CD14-positive monocyte (primary cell): Measurements from ENCODE around the gene QPCTL. TPM values are rescaled to one million over a fixed set of nuclear protein-coding genes. Genes with fewer than 3 reads are reported as not detected.
A peak's percentile ranks its signal among the peaks of the same experiment; 100 is the strongest.

Experiments
- DNase-seq, 3 donors: peaks; one replicate each; pipeline ENCODE4 v3.0.0-alpha.2; 2011 to 2022
- H2AFZ ChIP-seq: 2 replicates; pipeline ENCODE4 v1.6.0; 2012; ENCODE audit warnings: mild to moderate bottlenecking, low read depth, low read length, inconsistent platforms; ENCODE audit not compliant: insufficient read depth, poor library complexity, severe bottlenecking
- H3K27ac ChIP-seq, 2 donors: 1 replicate in 1 of 2; 2 replicates in 1 of 2; pipeline ENCODE4 v1.5.1; 2012 to 2013; ENCODE audit warnings: low read length in 2 of 2, control low read depth in 1 of 2, inconsistent platforms in 1 of 2, low read depth in 1 of 2, mild to moderate bottlenecking in 1 of 2
- H3K27me3 ChIP-seq, 2 donors: one replicate each; pipeline versions ENCODE4 v1.6.0 to v1.6.1; 2011 to 2013; ENCODE audit warnings: low read length in 2 of 2; ENCODE audit not compliant: control insufficient read depth in 2 of 2, insufficient read depth in 2 of 2
- H3K36me3 ChIP-seq, 2 donors: replicated peaks in 1 of 2; 1 replicate in 1 of 2; 2 replicates in 1 of 2; pipeline versions ENCODE4 v1.5.1 to v1.6.1; 2012 to 2013; ENCODE audit warnings: low read length in 2 of 2, control low read depth in 1 of 2, inconsistent platforms in 1 of 2, mild to moderate bottlenecking in 1 of 2; ENCODE audit not compliant: insufficient read depth in 2 of 2, control insufficient read depth in 1 of 2
- H3K4me1 ChIP-seq, 2 donors: 1 replicate in 1 of 2; 2 replicates in 1 of 2; pipeline versions ENCODE4 v1.5.1 to v1.6.1; 2012 to 2013; ENCODE audit warnings: low read length in 2 of 2, control low read depth in 1 of 2, inconsistent platforms in 1 of 2, mild to moderate bottlenecking in 1 of 2, moderate library complexity in 1 of 2; ENCODE audit not compliant: insufficient read depth in 2 of 2, control insufficient read depth in 1 of 2
- H3K4me2 ChIP-seq: replicated peaks from 2 replicates; pipeline ENCODE3; 2012; ENCODE audit warnings: low read length, moderate library complexity, mild to moderate bottlenecking; ENCODE audit not compliant: poor library complexity, severe bottlenecking; ENCODE audit errors: extremely low read depth
- H3K4me3 ChIP-seq, 3 experiments: fragments of 200-600 bp in 1 of 3; sonication (generic) in 1 of 3; replicated peaks in 1 of 3; 1 replicate in 2 of 3; 2 replicates in 1 of 3; pipeline ENCODE4 v1.5.1; 2011 to 2013; ENCODE audit warnings: low read length in 3 of 3, mild to moderate bottlenecking in 3 of 3, control low read depth in 2 of 3, low read depth in 2 of 3, inconsistent platforms in 1 of 3, moderate library complexity in 1 of 3
- H3K79me2 ChIP-seq: 2 replicates; pipeline ENCODE4 v1.6.0; 2012; ENCODE audit warnings: mild to moderate bottlenecking, control low read depth, inconsistent platforms, low read length, moderate library complexity; ENCODE audit not compliant: insufficient read depth
- H3K9ac ChIP-seq: 2 replicates; pipeline ENCODE4 v1.6.0; 2017; ENCODE audit warnings: low read length, mild to moderate bottlenecking; ENCODE audit not compliant: insufficient read depth, poor library complexity, severe bottlenecking
- H3K9me3 ChIP-seq, 2 donors: replicated peaks in 1 of 2; 1 replicate in 1 of 2; 2 replicates in 1 of 2; pipeline versions ENCODE4 v1.5.1 to v1.6.1; 2012 to 2013; ENCODE audit warnings: low read length in 2 of 2, control low read depth in 1 of 2; ENCODE audit not compliant: control insufficient read depth in 1 of 2, insufficient read depth in 1 of 2
- H4K20me1 ChIP-seq: 2 replicates; pipeline ENCODE4 v1.6.0; 2012; ENCODE audit warnings: mild to moderate bottlenecking, low read length, control low read depth, moderate library complexity; ENCODE audit not compliant: insufficient read depth
- H3K27ac Mint-ChIP-seq, 7 donors: one replicate each; pipeline ENCODE4 v1.8.0; 2020; ENCODE audit warnings: mild to moderate bottlenecking in 7 of 7, mixed read lengths in 7 of 7, moderate library complexity in 6 of 7, inconsistent platforms in 2 of 7
- H3K27me3 Mint-ChIP-seq, 3 donors: one replicate each; pipeline ENCODE4 v1.8.0; 2021 to 2022; ENCODE audit warnings: low read depth in 3 of 3, mild to moderate bottlenecking in 3 of 3, mixed read lengths in 3 of 3, moderate library complexity in 3 of 3, inconsistent platforms in 1 of 3
- H3K36me3 Mint-ChIP-seq, 2 donors: one replicate each; pipeline ENCODE4 v1.8.0; 2020; ENCODE audit warnings: mixed read lengths in 2 of 2, inconsistent platforms in 1 of 2, mild to moderate bottlenecking in 1 of 2
- H3K4me1 Mint-ChIP-seq: one replicate; pipeline ENCODE4 v1.8.0; 2020; ENCODE audit warnings: mild to moderate bottlenecking, mixed read lengths
- H3K4me3 Mint-ChIP-seq, 2 donors: one replicate each; pipeline ENCODE4 v1.8.0; 2020; ENCODE audit warnings: mild to moderate bottlenecking in 2 of 2, mixed read lengths in 2 of 2, moderate library complexity in 1 of 2
- H3K9me3 Mint-ChIP-seq, 7 donors: one replicate each; pipeline ENCODE4 v1.8.0; 2020 to 2022; ENCODE audit warnings: mixed read lengths in 7 of 7, mild to moderate bottlenecking in 6 of 7, moderate library complexity in 6 of 7, inconsistent platforms in 2 of 7
- CTCF ChIP-seq: fragments of 200-600 bp; IDR thresholded peaks from one replicate; pipeline ENCODE4 v1.8.0; 2022; ENCODE audit warnings: antibody characterized with exemption, mild to moderate bottlenecking
- WGBS: methylation state at CpG from one replicate; pipeline ENCODE4 v1.1.5; 2013; ENCODE audit warnings: missing lambda C conversion rate; ENCODE audit not compliant: insufficient coverage; 5-methylcytosine and 5-hydroxymethylcytosine counted together
- intact Hi-C, 2 donors: fragments of 100-400 bp; cut with micrococcal nuclease; formaldehyde crosslinking; loops; one replicate each; pipeline versions ENCODE4 v1.15.0 to v1.15.1; 2023
- polyA plus RNA-seq, 3 donors: library from polyadenylated mRNA; depleted of rRNA in 1 of 3; unstranded in 2 of 3; stranded (reverse) in 1 of 3; fragments of 300-500 nt in 2 of 3; fragments of >200 nt in 1 of 3; fragmentation: Illumina TruSeq in 2 of 3; gene quantifications; 1 replicate in 2 of 3; 2 replicates in 1 of 3; pipeline ENCODE4 v1.2.3, GENCODE V29; 2012 to 2021

The QPCTL gene
- polyA plus RNA-seq, 3 donors, result 0.46 to 3.0 (median 0.90) TPM

DNA sequence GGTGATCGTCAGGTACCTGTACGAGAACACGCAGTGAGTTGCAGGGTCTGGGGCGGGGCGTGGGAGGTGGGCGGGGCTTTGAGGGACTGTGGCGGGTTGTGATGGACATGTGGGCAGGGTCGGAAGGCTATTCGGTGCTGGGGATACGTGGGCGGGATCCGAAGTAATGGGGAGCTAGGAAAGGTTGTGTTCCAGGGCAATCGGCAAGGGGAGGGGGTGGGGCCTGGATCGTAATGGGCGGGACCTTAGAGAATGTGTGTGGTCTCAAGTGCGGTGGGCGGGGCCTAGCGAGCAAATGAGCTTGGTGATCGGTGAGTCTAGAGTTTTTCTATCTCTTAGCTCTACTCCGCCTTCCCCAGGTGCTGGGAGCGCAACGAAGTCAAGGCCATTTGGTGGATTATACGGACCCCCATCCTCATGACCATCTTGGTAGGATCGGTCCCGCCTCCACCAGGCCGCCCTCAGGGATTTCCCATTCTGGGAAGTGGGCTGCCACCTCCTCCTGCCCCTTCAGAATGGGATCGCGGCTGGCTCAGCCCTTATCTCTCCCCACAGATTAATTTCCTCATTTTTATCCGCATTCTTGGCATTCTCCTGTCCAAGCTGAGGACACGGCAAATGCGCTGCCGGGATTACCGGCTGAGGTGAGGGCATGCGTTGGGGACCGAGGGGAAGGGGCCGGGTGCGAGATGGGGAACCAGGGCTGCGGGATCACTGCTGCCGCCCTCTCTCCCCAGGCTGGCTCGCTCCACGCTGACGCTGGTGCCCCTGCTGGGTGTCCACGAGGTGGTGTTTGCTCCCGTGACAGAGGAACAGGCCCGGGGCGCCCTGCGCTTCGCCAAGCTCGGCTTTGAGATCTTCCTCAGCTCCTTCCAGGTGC, 14.9 kb upstream of the QPCTL start:
- peak overlapping the region; percentile 58 for H3K4me2 ChIP-seq
- intact Hi-C loops, result loop anchor here in 1 of 2 donors (5.0 kb wide), 1 partner anchor 35 kb away; no protein-coding TSS in a partner anchor
- no peaks in the 10 kb centered on the region for H3K79me2 ChIP-seq
- peaks cover 13 to 55% of the 10 kb centered on the region in 2 donors for H3K27me3 ChIP-seq
- TF ChIP-seq CTCF, result peak; percentile 48
- 1% methylated on average over 34 of the region's 49 CpGs for WGBS
- Mint-ChIP-seq H3K9me3 (peaks cover 0 to 7% (median 0%) of the 10 kb centered on the region in 7 donors), H3K27ac (peak overlapping the region in 3 of 7 donors; percentile 9 to 53 (median 50)), H3K4me3 (peak overlapping the region; percentile 48 to 79), H3K36me3 (peaks cover 0 to 2% of the 10 kb centered on the region in 2 donors), H3K4me1 (peaks cover 33% of the 10 kb centered on the region), H3K27me3 (peaks cover 42 to 83% (median 61%) of the 10 kb centered on the region in 3 donors)
- H3K4me1 ChIP-seq, result peaks cover 37% of the 10 kb centered on the region in 2 donors
- no peaks in the 10 kb centered on the region for H3K9me3 ChIP-seq
- H3K9ac ChIP-seq, result no peak overlapping the region
- H4K20me1 ChIP-seq, result no peaks in the 10 kb centered on the region
- H3K27ac ChIP-seq, result no peak overlapping the region
- H2AFZ ChIP-seq, result no peak overlapping the region
- DNase-seq, result peak; percentile 38 to 49 (median 42)
- peak overlapping the region in 1 of 3 experiments; percentile 42 for H3K4me3 ChIP-seq
- no peaks in the 10 kb centered on the region for H3K36me3 ChIP-seq

- Histone ChIP-seq H3K4me3 (peak overlapping the region in 2 of 3 experiments; percentile 16 to 62), H3K79me2 (no peaks in the 10 kb centered on the region), H3K27me3 (peaks cover 13 to 31% of the 10 kb centered on the region in 2 donors), H3K9me3 (no peaks in the 10 kb centered on the region), H3K36me3 (peaks cover 8 to 26% of the 10 kb centered on the region in 2 donors), H3K4me2 (peak overlapping the region; percentile 71), H3K27ac (no peak overlapping the region), H3K4me1 (peaks cover 26 to 27% of the 10 kb centered on the region in 2 donors), H2AFZ (peak overlapping the region; percentile 83), H3K9ac (peak overlapping the region; percentile 21), H4K20me1 (no peaks in the 10 kb centered on the region)
- Mint-ChIP-seq H3K4me3 (peak overlapping the region; percentile 76 to 93), H3K4me1 (peaks cover 27% of the 10 kb centered on the region), H3K36me3 (peaks cover 32 to 33% of the 10 kb centered on the region in 2 donors), H3K9me3 (peaks cover 0 to 6% (median 0%) of the 10 kb centered on the region in 7 donors), H3K27me3 (peaks cover 39 to 46% (median 40%) of the 10 kb centered on the region in 3 donors), H3K27ac (peak overlapping the region in 3 of 7 donors; percentile 50 to 87 (median 59))
- peak; percentile 99 for TF ChIP-seq CTCF
- peak; percentile 77 to 83 (median 82) for DNase-seq
- intact Hi-C loops, result loop anchor here (2.0 to 10.0 kb wide), 4 partner anchors 74 to 187 kb away; partner anchors contain the start of genes PPM1N (in 1 of the 2) and RTN2 (in 1 of the 2)
- 1% methylated on average over 46 of the region's 51 CpGs for WGBS
Observed at GRCh38 chr19:45681391-45682015, 11.0 kb upstream of the QPCTL start.
